Measurements from ENCODE around the gene PKDCC. TPM values are rescaled to one million over a fixed set of nuclear protein-coding genes. Genes with fewer than 3 reads are reported as not detected.
A peak's percentile ranks its signal among the peaks of the same experiment; 100 is the strongest.

PKDCC gene
- total and polyA plus RNA-seq, 2 of the 8 experiments (the other 6 are each of a cell fraction or from before 2014, with no cell fraction given), result 49.9 to 80.1 TPM

- ChIA-PET CTCF (ENCODE audit: partially characterized antibody) (interaction anchor here (0.6 to 3.1 kb wide), 16 partner anchors 9 to 165 kb away, joined by 3 to 12 read pairs (median 4); partner anchors contain the start of gene PKDCC), POLR2A (ENCODE audit: partially characterized antibody) (interaction anchor here (0.8 to 5.9 kb wide), 6 partner anchors 9 to 160 kb away, joined by 3 to 46 read pairs (median 6); partner anchors contain the start of gene PKDCC)
- Histone ChIP-seq H2AFZ (ENCODE audit: low read length) (no peak overlapping the region), H3K9me3 (ENCODE audit: insufficient read depth in 2 of 2, low read depth in 1 of 2, low read length in 1 of 2) (no peaks in the 10 kb centered on the region), H2BK5ac (ENCODE audit: low read depth, low read length) (peak overlapping the region; percentile 66; the same call in 1 of the 2 replicates), H3K56ac (replicated peaks; ENCODE audit: insufficient read length, low read depth, low read length) (no peak overlapping the region), H3K9ac (replicated peaks in 1 of 4; ENCODE audit: extremely low read depth in 1 of 4, low read depth in 3 of 4, low read length in 3 of 4) (no peak overlapping the region), H3K23ac (ENCODE audit: insufficient read length) (no peak overlapping the region), H2BK20ac (ENCODE audit: low read length) (peak overlapping the region; percentile 100), H3K14ac (ENCODE audit: insufficient read length) (peak overlapping the region; percentile 100), H4K8ac (ENCODE audit: extremely low read depth, insufficient read depth, low read length) (peak overlapping the region; percentile 19; the same call in 1 of the 2 replicates), H2BK15ac (ENCODE audit: low read length) (peak overlapping the region; percentile 37; the same call in 1 of the 2 replicates), H4K91ac (replicated peaks; ENCODE audit: insufficient read length, low read length) (peak overlapping the region; percentile 100), H4K5ac (ENCODE audit: insufficient read length, low read depth, low read length) (peak overlapping the region; percentile 70), H2AK5ac (ENCODE audit: low read depth, low read length) (peak overlapping the region; percentile 99), H3K27me3 (replicated peaks in 1 of 4; ENCODE audit: control insufficient read depth in 3 of 4, extremely low read depth in 1 of 4, insufficient read depth in 3 of 4, low read length in 3 of 4) (peaks cover 0 to 12% (median 7%) of the 10 kb centered on the region in 4 experiments; a peak in 3 of 7 replicates), H3K18ac (ENCODE audit: extremely low read depth, low read length) (peak overlapping the region; percentile 98), H3K23me2 (ENCODE audit: low read depth, low read length) (no peaks in the 10 kb centered on the region), H2BK120ac (replicated peaks; ENCODE audit: low read depth, low read length) (peak overlapping the region; percentile 100), H3K36me3 (ENCODE audit: control insufficient read depth in 2 of 4, insufficient read depth in 4 of 4, low read length in 3 of 4) (no peaks in the 10 kb centered on the region), H3K27ac (ENCODE audit: low read depth, low read length) (peak overlapping the region; percentile 4; the same call in 1 of the 2 replicates), H3K4ac (replicated peaks; ENCODE audit: insufficient read length, low read depth, low read length) (peak overlapping the region; percentile 97), H3K79me1 (ENCODE audit: low read depth, low read length) (no peaks in the 10 kb centered on the region), H3K4me2 (ENCODE audit: insufficient read depth in 1 of 2, low read depth in 2 of 2, low read length in 2 of 2) (peak overlapping the region; percentile 17 to 30; a peak in 2 of 4 replicates), H3K79me2 (ENCODE audit: control insufficient read depth in 1 of 2, insufficient read depth in 2 of 2, low read length in 2 of 2) (no peaks in the 10 kb centered on the region), H3K4me1 (replicated peaks in 1 of 4; ENCODE audit: control insufficient read depth in 3 of 4, insufficient read depth in 4 of 4, low read length in 3 of 4) (peaks cover 16 to 33% (median 21%) of the 10 kb centered on the region in 4 experiments), H3K4me3 (ENCODE audit: extremely low read depth in 1 of 4, insufficient read depth in 2 of 4, low read depth in 3 of 4, low read length in 4 of 4) (no peak overlapping the region; a peak in 1 of 8 replicates), H2BK12ac (ENCODE audit: low read depth, low read length) (peak overlapping the region; percentile 98), H4K20me1 (replicated peaks in 1 of 2; ENCODE audit: control insufficient read depth in 1 of 2, insufficient read depth in 2 of 2, low read length in 2 of 2) (no peaks in the 10 kb centered on the region)
- DNase-seq (ENCODE audit: low read depth in 1 of 2, low spot score in 2 of 2), result no peak
- FAIRE-seq, result no peak
- 73% methylated on average over 4 of the region's 4 CpGs; no CpG with 5 or more reads in 1 of the 2 experiments for WGBS, 2 experiments (ENCODE audit: extremely low coverage in 1 of 2, insufficient coverage in 1 of 2, insufficient read length in 1 of 2, insufficient replicate concordance in 2 of 2, low coverage in 1 of 2, low lambda C conversion rate in 2 of 2, missing lambda C conversion rate in 1 of 2)
- TF ChIP-seq SAP30 (IDR thresholded peaks at IDR 0.05; ENCODE audit: insufficient read depth, insufficient replicate concordance, low read length) (no peak), RBBP5 (IDR thresholded peaks at IDR 0.05; ENCODE audit: borderline replicate concordance, low read depth, low read length) (no peak), ATF2 (IDR thresholded peaks at IDR 0.05; ENCODE audit: low read length) (no peak), MAX (IDR thresholded peaks at IDR 0.05) (no peak), E2F6 (IDR thresholded peaks at IDR 0.05) (no peak), SIX5 (IDR thresholded peaks at IDR 0.05; ENCODE audit: low read depth, low read length) (no peak), SP1 (IDR thresholded peaks at IDR 0.05; ENCODE audit: low read depth, low read length) (no peak), TEAD4 (IDR thresholded peaks at IDR 0.05; ENCODE audit: low read depth, low read length) (no peak)
Observed at GRCh38 chr2:42031281-42032223, 16.3 kb upstream of the PKDCC start.
